Smooth muscle cell (in vitro differentiated cells): ENCODE results near the gene EXOSC10. TPM values are rescaled to one million over a fixed set of nuclear protein-coding genes. Genes with fewer than 3 reads are reported as not detected.

Experiments used
- DNase-seq: peaks from one replicate; lab custom pipeline; 2025; ENCODE audit not compliant: unreplicated experiment; lab: John Stamatoyannopoulos, UW
- H2AFZ ChIP-seq: fragments of 200-600 bp; sonication (generic); 2 replicates; pipeline ENCODE4 v1.6.0; 2016; ENCODE audit warnings: antibody characterized with exemption, low read depth, mild to moderate bottlenecking
- H3F3A ChIP-seq: fragments of 200-600 bp; sonication (generic); 2 replicates; pipeline ENCODE4 v1.6.0; 2017; ENCODE audit warnings: antibody characterized with exemption, low read depth
- H3K27ac ChIP-seq: fragments of 200-600 bp; sonication (generic); 2 replicates; pipeline ENCODE4 v1.5.1; 2016; ENCODE audit warnings: low read depth, mild to moderate bottlenecking
- H3K27me3 ChIP-seq: fragments of 200-600 bp; sonication (generic); 2 replicates; pipeline ENCODE4 v1.6.1; 2016; ENCODE audit warnings: low read depth, mild to moderate bottlenecking
- H3K36me3 ChIP-seq: fragments of 200-600 bp; sonication (generic); 2 replicates; pipeline ENCODE4 v1.5.1; 2016; ENCODE audit warnings: low read depth
- H3K4me1 ChIP-seq: fragments of 200-600 bp; sonication (generic); 2 replicates; pipeline ENCODE4 v1.5.1; 2016; ENCODE audit warnings: low read depth
- H3K4me2 ChIP-seq: fragments of 200-600 bp; sonication (generic); 2 replicates; pipeline ENCODE4 v1.6.0; 2016; ENCODE audit warnings: mild to moderate bottlenecking
- H3K4me3 ChIP-seq: fragments of 200-600 bp; sonication (generic); 2 replicates; pipeline ENCODE4 v1.5.1; 2016; ENCODE audit warnings: mild to moderate bottlenecking
- H3K79me2 ChIP-seq: fragments of 200-600 bp; sonication (generic); 2 replicates; pipeline ENCODE4 v1.6.0; 2016; ENCODE audit warnings: low read depth, mild to moderate bottlenecking
- H3K9ac ChIP-seq: fragments of 200-600 bp; sonication (generic); 2 replicates; pipeline ENCODE4 v1.6.0; 2016; ENCODE audit warnings: low read depth
- H3K9me3 ChIP-seq: fragments of 200-600 bp; sonication (generic); replicated peaks from 2 replicates; pipeline ENCODE4 v1.5.1; 2016; ENCODE audit warnings: low read depth
- H4K20me1 ChIP-seq: fragments of 200-600 bp; sonication (generic); 2 replicates; pipeline ENCODE4 v1.6.0; 2016; ENCODE audit warnings: low read depth
- CTCF ChIP-seq: fragments of 200-600 bp; sonication (generic); IDR thresholded peaks from 2 replicates; pipeline ENCODE4 v1.5.1; 2017; ENCODE audit warnings: borderline replicate concordance, mild to moderate bottlenecking, antibody characterized with exemption; ENCODE audit not compliant: insufficient read depth, poor library complexity, severe bottlenecking
- WGBS: methylation state at CpG from one replicate; pipeline ENCODE4 v1.1.7; 2016; ENCODE audit warnings: low lambda C conversion rate; 5-methylcytosine and 5-hydroxymethylcytosine counted together
- polyA plus RNA-seq: library from polyadenylated mRNA; unstranded; fragments of >200 nt; fragmentation: Nextera tagmentation; extraction: Ambion mirVana; gene quantifications from 2 replicates; pipeline ENCODE4 v1.2.1, GENCODE V29; 2016
- total RNA-seq: library from RNA; depleted of rRNA; stranded (reverse); fragments of >200 nt; gene quantifications from 2 replicates; pipeline ENCODE4 v1.2.3, GENCODE V29; 2014

The EXOSC10 gene
- total and polyA plus RNA-seq, 2 experiments from 2014 or later, result 49.2 to 59.9 TPM

DNA sequence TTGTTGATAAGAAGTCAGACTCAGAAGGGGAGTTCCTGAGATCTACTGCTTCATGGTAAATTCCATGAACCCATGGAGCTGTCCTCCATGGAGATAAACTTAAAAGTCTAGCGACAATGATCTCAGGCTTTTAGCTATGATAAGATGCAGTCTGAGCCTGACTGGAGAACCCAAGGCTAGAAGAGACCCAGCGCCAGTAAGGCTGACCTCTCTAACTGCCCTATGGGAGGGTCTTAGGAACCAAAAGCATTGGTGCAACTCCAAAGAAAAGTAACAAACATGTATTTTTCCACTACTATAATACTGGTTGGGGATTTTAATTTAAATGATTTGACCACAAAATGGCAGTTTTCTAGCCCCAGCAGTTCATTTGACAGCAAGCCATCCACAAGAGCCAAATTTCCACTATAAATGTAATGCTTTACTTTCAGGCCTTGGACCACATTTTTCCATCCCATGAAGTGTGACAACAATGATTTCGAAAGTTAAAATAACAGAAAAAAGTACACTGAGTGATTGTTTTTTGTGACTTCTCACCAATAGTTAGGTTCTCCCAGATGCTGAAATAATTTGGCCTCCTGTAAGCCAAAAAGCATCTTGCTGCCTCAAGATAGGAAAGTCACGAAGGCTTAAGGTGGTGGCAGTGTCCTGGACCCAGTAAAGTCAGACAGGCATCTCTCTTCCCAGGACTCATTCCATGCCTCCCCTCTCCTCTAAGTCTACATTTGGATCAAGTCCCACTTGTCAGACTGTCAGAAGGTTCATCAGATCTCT lies 43.1 kb upstream of the EXOSC10 start:
- DNase-seq, result no peak

DNA sequence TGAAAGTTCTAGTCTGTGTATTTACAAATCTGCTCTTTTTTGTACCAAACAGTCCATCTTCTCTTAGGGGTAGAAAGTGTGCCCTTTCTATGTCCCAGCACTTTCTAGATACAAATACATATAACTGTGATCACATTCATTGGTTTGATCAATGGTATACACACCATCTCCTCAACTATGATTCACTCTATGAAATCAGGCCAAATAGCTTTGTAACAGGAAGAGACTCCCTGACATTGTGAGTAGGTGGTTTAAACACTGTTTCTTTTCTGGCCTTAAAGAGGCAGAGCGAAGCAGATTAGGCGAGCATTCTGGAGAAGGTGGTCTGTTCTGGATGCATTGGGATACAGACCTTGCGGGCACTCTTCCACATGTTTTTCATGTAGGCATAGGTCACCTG lies 39.3 kb upstream of the EXOSC10 start:
- no peak for DNase-seq
- Histone ChIP-seq H3K27ac (no peak overlapping the region), H3K4me3 (no peak overlapping the region), H4K20me1 (no peaks in the 10 kb centered on the region), H3K27me3 (no peaks in the 10 kb centered on the region), H3K79me2 (no peaks in the 10 kb centered on the region), H2AFZ (no peak overlapping the region), H3K9ac (no peak overlapping the region), H3K4me2 (no peak overlapping the region), H3F3A (no peaks in the 10 kb centered on the region), H3K4me1 (no peaks in the 10 kb centered on the region), H3K9me3 (no peaks in the 10 kb centered on the region), H3K36me3 (peaks cover 8% of the 10 kb centered on the region)
- WGBS, result 97% methylated on average over 3 of the region's 3 CpGs
- no peak for TF ChIP-seq CTCF

More for the DNA sequence above, 43.1 kb upstream of the EXOSC10 start:
- Histone ChIP-seq H3K9me3 (no peaks in the 10 kb centered on the region), H3K27me3 (no peaks in the 10 kb centered on the region), H3K9ac (no peak overlapping the region), H2AFZ (no peak overlapping the region), H3K79me2 (no peaks in the 10 kb centered on the region), H3K4me3 (no peak overlapping the region), H3F3A (no peaks in the 10 kb centered on the region), H3K36me3 (peaks cover 16% of the 10 kb centered on the region), H3K4me1 (no peaks in the 10 kb centered on the region), H3K27ac (no peak overlapping the region), H3K4me2 (no peak overlapping the region), H4K20me1 (no peaks in the 10 kb centered on the region)
- over 99% methylated on average over 4 of the region's 4 CpGs for WGBS
- no peak for TF ChIP-seq CTCF

DNA sequence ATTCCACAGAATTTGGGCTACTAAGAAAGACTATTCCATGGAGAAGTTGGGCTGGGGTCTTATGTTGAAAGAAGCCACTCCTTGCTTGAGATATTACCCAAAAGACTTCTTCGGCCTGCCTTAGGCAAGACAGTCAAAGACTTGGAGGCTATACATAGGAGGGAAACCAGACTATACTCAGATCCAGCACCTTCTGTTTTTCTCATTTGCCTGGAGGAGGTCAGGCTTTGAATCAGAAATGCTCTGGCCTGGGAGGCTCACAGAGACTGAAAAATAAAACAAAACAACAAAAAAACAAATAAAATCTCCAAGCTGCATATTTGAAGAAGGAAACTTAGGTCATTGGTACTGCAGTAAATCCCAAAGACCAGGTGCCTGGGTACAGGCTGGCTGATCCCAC lies 38.4 kb upstream of the EXOSC10 start:
- Histone ChIP-seq H2AFZ (no peak overlapping the region), H3K4me2 (no peak overlapping the region), H3K4me1 (no peaks in the 10 kb centered on the region), H3K27me3 (no peaks in the 10 kb centered on the region), H3K9ac (no peak overlapping the region), H3K27ac (no peak overlapping the region), H3K79me2 (no peaks in the 10 kb centered on the region), H3K4me3 (no peak overlapping the region), H3F3A (no peaks in the 10 kb centered on the region), H4K20me1 (no peaks in the 10 kb centered on the region), H3K36me3 (peaks cover 5% of the 10 kb centered on the region), H3K9me3 (no peaks in the 10 kb centered on the region)
- DNase-seq, result no peak
- 96% methylated on average over 1 of the region's 1 CpG for WGBS
- no peak for TF ChIP-seq CTCF

GRCh38 chr1:11134898-11135266 lies 35.2 kb upstream of the EXOSC10 start:
- Histone ChIP-seq H2AFZ (no peak overlapping the region), H4K20me1 (no peaks in the 10 kb centered on the region), H3K4me1 (no peaks in the 10 kb centered on the region), H3K79me2 (no peaks in the 10 kb centered on the region), H3K4me2 (no peak overlapping the region), H3K27me3 (no peaks in the 10 kb centered on the region), H3K4me3 (no peak overlapping the region), H3K36me3 (peaks cover 6% of the 10 kb centered on the region), H3K9me3 (no peaks in the 10 kb centered on the region), H3F3A (no peaks in the 10 kb centered on the region), H3K9ac (no peak overlapping the region), H3K27ac (no peak overlapping the region)
- DNase-seq, result no peak
- no peak for TF ChIP-seq CTCF
- WGBS, result 82% methylated on average over 5 of the region's 5 CpGs
